Fibroblast of lung (primary cell): ENCODE results near the gene APP. TPM values are rescaled to one million over a fixed set of nuclear protein-coding genes. Genes with fewer than 3 reads are reported as not detected.

Source experiments
- DNase-seq, 2 donors: peaks; one replicate each; pipeline versions ENCODE4 v3.0.0 to v3.0.0-alpha.2; 2010; ENCODE audit warnings: low read depth in 2 of 2
- H2AFZ ChIP-seq: 2 replicates; pipeline ENCODE4 v1.5.1; 2012; ENCODE audit warnings: low read length, control low read depth, inconsistent platforms
- H3K27ac ChIP-seq: 2 replicates; pipeline ENCODE4 v1.5.1; 2011; ENCODE audit warnings: low read length, control low read depth; ENCODE audit not compliant: insufficient read depth
- H3K27me3 ChIP-seq: 2 replicates; pipeline ENCODE4 v1.5.1; 2011; ENCODE audit warnings: mild to moderate bottlenecking, low read length; ENCODE audit not compliant: control insufficient read depth, insufficient read depth
- H3K36me3 ChIP-seq: 2 replicates; pipeline ENCODE4 v1.5.1; 2011; ENCODE audit warnings: low read length; ENCODE audit not compliant: control insufficient read depth, insufficient read depth
- H3K4me1 ChIP-seq: 2 replicates; pipeline ENCODE4 v1.5.1; 2011; ENCODE audit warnings: low read length; ENCODE audit not compliant: control insufficient read depth, insufficient read depth; ENCODE audit errors: extremely low read depth
- H3K4me2 ChIP-seq: 2 replicates; pipeline ENCODE4 v1.5.1; 2011; ENCODE audit warnings: low read length, control low read depth; ENCODE audit not compliant: insufficient read depth; ENCODE audit errors: extremely low read depth
- H3K4me3 ChIP-seq, 4 experiments: fragments of 200-600 bp in 1 of 4; sonication (generic) in 1 of 4; replicated peaks in 1 of 4; 2 replicates each; pipeline ENCODE4 v1.5.1; 2011 to 2016; ENCODE audit warnings: low read length in 4 of 4, low read depth in 3 of 4, mild to moderate bottlenecking in 3 of 4, control low read depth in 2 of 4, inconsistent platforms in 1 of 4, mixed read lengths in 1 of 4; ENCODE audit not compliant: insufficient read depth in 1 of 4; ENCODE audit errors: control extremely low read depth in 1 of 4
- H3K79me2 ChIP-seq: 2 replicates; pipeline ENCODE4 v1.5.1; 2012; ENCODE audit warnings: mild to moderate bottlenecking, low read length, inconsistent platforms; ENCODE audit not compliant: control insufficient read depth, insufficient read depth
- H3K9ac ChIP-seq: 2 replicates; pipeline ENCODE4 v1.5.1; 2011; ENCODE audit warnings: mild to moderate bottlenecking, low read length, control low read depth; ENCODE audit not compliant: insufficient read depth
- H3K9me3 ChIP-seq: 2 replicates; pipeline ENCODE4 v1.5.1; 2012; ENCODE audit warnings: low read depth, low read length; ENCODE audit not compliant: control insufficient read depth, insufficient read depth
- H4K20me1 ChIP-seq: 2 replicates; pipeline ENCODE4 v1.5.1; 2011; ENCODE audit warnings: low read length; ENCODE audit not compliant: control insufficient read depth, insufficient read depth; ENCODE audit errors: extremely low read depth
- CTCF ChIP-seq, 2 donors: IDR thresholded peaks in 1 of 2; conservative IDR thresholded peaks in 1 of 2; 1 replicate in 1 of 2; 2 replicates in 1 of 2; pipeline ENCODE4 v1.5.1; 2011 to 2012; ENCODE audit warnings: low read length in 2 of 2, control low read depth in 1 of 2, inconsistent platforms in 1 of 2, low read depth in 1 of 2, mild to moderate bottlenecking in 1 of 2
- EZH2 ChIP-seq: IDR thresholded peaks from 2 replicates; pipeline ENCODE4 v1.5.1; 2012; ENCODE audit warnings: low read length, control low read depth, mild to moderate bottlenecking; ENCODE audit errors: missing control alignments
- polyA plus RNA-seq, 2 donors: library from polyadenylated mRNA; depleted of rRNA in 1 of 2; stranded (reverse) in 1 of 2; unstranded in 1 of 2; fragments of >200 nt; gene quantifications; 2 replicates each; pipeline ENCODE4 v1.2.1, GENCODE V29; 2011 to 2012; ENCODE audit warnings: missing spikeins in 1 of 2
- total RNA-seq: library from RNA; depleted of rRNA; stranded (reverse); fragments of >200 nt; gene quantifications from 2 replicates; pipeline ENCODE4 v1.2.1, GENCODE V29; 2014

Gene APP
- total and polyA plus RNA-seq, 2 donors (not counting 1 experiment from before 2014, with no cell fraction given): 633 to 1,088 TPM

DNA sequence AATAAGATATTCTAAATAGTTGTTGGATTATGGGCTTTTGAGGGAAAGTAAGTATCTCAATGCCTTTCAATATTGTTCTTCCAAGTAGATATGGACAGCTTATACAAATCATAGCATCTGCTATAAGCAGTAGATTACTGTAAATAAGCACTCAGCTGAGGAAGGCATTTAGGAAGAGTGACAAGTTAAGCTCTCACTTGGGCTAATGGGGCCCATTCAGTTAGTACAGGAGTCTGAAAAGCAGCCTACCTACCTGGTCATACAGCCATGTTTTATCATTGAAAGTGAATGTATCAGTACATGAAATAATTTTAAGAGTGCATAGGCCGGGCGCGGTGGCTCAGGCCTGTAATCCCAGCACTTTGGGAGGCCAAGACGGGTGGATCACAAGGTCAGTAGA is 73.1 kb downstream of the APP start:
- TF ChIP-seq CTCF (conservative IDR thresholded peaks at IDR 0.05 in 1 of 2, IDR thresholded peaks at IDR 0.05 in 1 of 2; ENCODE audit: low read depth in 1 of 2, low read length in 2 of 2) (no peak), EZH2 (no peak)
- no peak overlapping the region for H3K4me2 ChIP-seq
- H3K4me1 ChIP-seq: no peaks in the 10 kb centered on the region
- no peaks in the 10 kb centered on the region for H3K27me3 ChIP-seq
- no peaks in the 10 kb centered on the region for H4K20me1 ChIP-seq
- no peak overlapping the region for H3K4me3 ChIP-seq
- H3K36me3 ChIP-seq: no peaks in the 10 kb centered on the region
- H3K9ac ChIP-seq: no peak overlapping the region
- no peak overlapping the region for H3K27ac ChIP-seq
- DNase-seq: no peak
- no peak overlapping the region for H2AFZ ChIP-seq
- H3K79me2 ChIP-seq: peaks cover 20% of the 10 kb centered on the region
- H3K9me3 ChIP-seq: no peaks in the 10 kb centered on the region

- Histone ChIP-seq H3K4me1 (no peaks in the 10 kb centered on the region), H3K4me3 (no peak overlapping the region), H3K9ac (no peak overlapping the region), H3K79me2 (peaks cover 24% of the 10 kb centered on the region), H3K27ac (no peak overlapping the region), H2AFZ (no peak overlapping the region), H4K20me1 (no peaks in the 10 kb centered on the region), H3K36me3 (no peaks in the 10 kb centered on the region), H3K27me3 (no peaks in the 10 kb centered on the region), H3K4me2 (no peak overlapping the region), H3K9me3 (no peaks in the 10 kb centered on the region)
- no peak for DNase-seq
- TF ChIP-seq CTCF (conservative IDR thresholded peaks at IDR 0.05 in 1 of 2, IDR thresholded peaks at IDR 0.05 in 1 of 2; ENCODE audit: low read depth in 1 of 2, low read length in 2 of 2) (no peak), EZH2 (no peak)
Measured at GRCh38 chr21:26096494-26097371, 73.8 kb downstream of the APP start.

- H3K9ac ChIP-seq: no peak overlapping the region
- H3K4me2 ChIP-seq: no peak overlapping the region
- no peak overlapping the region for H3K27ac ChIP-seq
- no peak overlapping the region for H3K4me3 ChIP-seq
- peaks cover 27% of the 10 kb centered on the region for H3K79me2 ChIP-seq
- no peaks in the 10 kb centered on the region for H3K4me1 ChIP-seq
- no peak for TF ChIP-seq CTCF (conservative IDR thresholded peaks at IDR 0.05 in 1 of 2, IDR thresholded peaks at IDR 0.05 in 1 of 2; ENCODE audit: low read depth in 1 of 2, low read length in 2 of 2)
- no peak for TF ChIP-seq EZH2
- no peak for DNase-seq
- no peaks in the 10 kb centered on the region for H3K9me3 ChIP-seq
- H4K20me1 ChIP-seq: no peaks in the 10 kb centered on the region
- no peak overlapping the region for H2AFZ ChIP-seq
- no peaks in the 10 kb centered on the region for H3K27me3 ChIP-seq
- H3K36me3 ChIP-seq: no peaks in the 10 kb centered on the region
Measured at GRCh38 chr21:26095131-26095530, 75.4 kb downstream of the APP start.
